Common myeloid progenitor, CD34-positive (primary cell): ENCODE data around the gene SLC23A3.

Experiments used
- CTCF ChIA-PET: fragments of 350-600 bp; sonication (Branson Sonifier 250); formaldehyde crosslinking; loops from one replicate; lab custom pipeline; 2021; ENCODE audit warnings: antibody characterized with exemption; lab: Charles Lee
- POLR2A ChIA-PET: fragments of 350-600 bp; sonication (Branson Sonifier 250); formaldehyde crosslinking; loops from one replicate; lab custom pipeline; 2021; ENCODE audit warnings: antibody characterized with exemption; lab: Charles Lee
- DNase-seq, 3 donors: peaks; one replicate each; pipeline versions ENCODE4 v3.0.0 to v3.0.0-alpha.2; 2013
- H3K27ac ChIP-seq, 2 experiments: 1 replicate in 1 of 2; 2 replicates in 1 of 2; pipeline ENCODE4 v1.7.0; 2013; ENCODE audit warnings: inconsistent platforms in 2 of 2, low read length in 2 of 2, mild to moderate bottlenecking in 2 of 2, low read depth in 1 of 2, moderate library complexity in 1 of 2; ENCODE audit not compliant: severe bottlenecking in 2 of 2, insufficient read depth in 1 of 2, poor library complexity in 1 of 2
- H3K27me3 ChIP-seq, 5 experiments: replicated peaks in 2 of 5; 1 replicate in 3 of 5; 2 replicates in 2 of 5; pipeline versions ENCODE4 v1.6.1 to v1.7.0; 2013; ENCODE audit warnings: low read length in 4 of 5, mild to moderate bottlenecking in 2 of 5, moderate library complexity in 2 of 5, inconsistent platforms in 1 of 5; ENCODE audit not compliant: insufficient read depth in 5 of 5, control insufficient read depth in 4 of 5
- H3K36me3 ChIP-seq, 4 experiments: 1 replicate in 2 of 4; 2 replicates in 2 of 4; pipeline versions ENCODE4 v1.6.1 to v1.7.0; 2013; ENCODE audit warnings: low read length in 3 of 4, control low read depth in 1 of 4, mild to moderate bottlenecking in 1 of 4; ENCODE audit not compliant: control insufficient read depth in 4 of 4, insufficient read depth in 4 of 4
- H3K4me1 ChIP-seq, 4 experiments: 1 replicate in 3 of 4; 2 replicates in 1 of 4; pipeline versions ENCODE4 v1.6.1 to v1.7.1; 2013; ENCODE audit warnings: low read length in 3 of 4, mild to moderate bottlenecking in 3 of 4, control low read depth in 1 of 4, inconsistent platforms in 1 of 4, moderate library complexity in 1 of 4; ENCODE audit not compliant: control insufficient read depth in 4 of 4, insufficient read depth in 4 of 4; ENCODE audit errors: control extremely low read depth in 1 of 4
- H3K4me3 ChIP-seq, 7 experiments: 1 replicate in 4 of 7; 2 replicates in 3 of 7; pipeline versions ENCODE4 v1.5.1 to v1.7.0; 2013; ENCODE audit warnings: mild to moderate bottlenecking in 7 of 7, low read length in 6 of 7, moderate library complexity in 6 of 7, inconsistent platforms in 2 of 7, low read depth in 2 of 7, control low read depth in 1 of 7; ENCODE audit not compliant: insufficient read depth in 4 of 7, control insufficient read depth in 1 of 7; ENCODE audit errors: extremely low read depth in 1 of 7
- H3K9me3 ChIP-seq, 5 experiments: 1 replicate in 4 of 5; 2 replicates in 1 of 5; pipeline versions ENCODE4 v1.6.1 to v1.7.1; 2013; ENCODE audit warnings: low read length in 4 of 5, mild to moderate bottlenecking in 2 of 5, inconsistent platforms in 1 of 5, low read depth in 1 of 5, moderate library complexity in 1 of 5; ENCODE audit not compliant: control insufficient read depth in 4 of 5, insufficient read depth in 2 of 5; ENCODE audit errors: control extremely low read depth in 1 of 5
- WGBS: methylation state at CpG from one replicate; pipeline ENCODE4 v1.1.5; 2013; ENCODE audit not compliant: insufficient coverage; 5-methylcytosine and 5-hydroxymethylcytosine counted together

Gene SLC23A3

DNA sequence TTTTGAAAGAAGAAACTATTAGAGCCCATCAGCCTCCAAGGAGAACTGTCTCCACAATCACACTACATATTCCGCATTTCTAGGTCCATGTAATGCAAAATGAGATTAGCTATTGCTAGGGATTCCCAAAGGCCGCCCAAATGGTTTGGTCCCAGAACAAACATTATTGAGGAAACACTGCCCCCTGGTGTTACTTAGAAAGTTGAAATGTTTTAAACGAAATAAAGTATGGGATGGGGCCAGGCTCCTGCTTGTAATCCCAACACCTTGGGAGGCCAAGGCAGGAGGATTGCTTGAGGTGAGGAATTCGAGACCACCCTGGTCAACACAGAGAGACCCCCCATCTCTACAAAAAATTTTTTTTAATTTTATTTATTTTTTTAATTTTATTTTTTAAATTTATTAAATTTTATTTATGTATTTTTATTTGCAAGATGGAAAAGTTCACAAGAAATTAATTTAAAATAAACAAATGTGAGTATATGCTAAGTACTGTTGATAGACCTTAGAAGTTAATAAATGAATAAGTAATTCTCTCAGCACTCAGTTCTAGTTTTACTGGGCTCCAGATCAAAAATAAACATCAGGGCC is 14.7 kb downstream of the SLC23A3 start:
- Histone ChIP-seq H3K4me1 (peaks cover 0 to 7% (median 6%) of the 10 kb centered on the region in 4 experiments), H3K9me3 (no peaks in the 10 kb centered on the region), H3K4me3 (no peak overlapping the region), H3K27ac (no peak overlapping the region), H3K27me3 (no peaks in the 10 kb centered on the region), H3K36me3 (peaks cover 6 to 31% (median 15%) of the 10 kb centered on the region in 4 experiments)
- peak; percentile 65 to 83 (median 74) for DNase-seq
- ChIA-PET CTCF (interaction anchor here (0.8 to 14.8 kb wide), 25 partner anchors 11 to 203 kb away, joined by 3 to 162 read pairs (median 8); partner anchors contain the start of genes CNPPD1, IHH and SLC23A3), POLR2A (no interaction called here)
- WGBS, result no CpG with 5 or more reads among the region's 4 CpGs

DNA sequence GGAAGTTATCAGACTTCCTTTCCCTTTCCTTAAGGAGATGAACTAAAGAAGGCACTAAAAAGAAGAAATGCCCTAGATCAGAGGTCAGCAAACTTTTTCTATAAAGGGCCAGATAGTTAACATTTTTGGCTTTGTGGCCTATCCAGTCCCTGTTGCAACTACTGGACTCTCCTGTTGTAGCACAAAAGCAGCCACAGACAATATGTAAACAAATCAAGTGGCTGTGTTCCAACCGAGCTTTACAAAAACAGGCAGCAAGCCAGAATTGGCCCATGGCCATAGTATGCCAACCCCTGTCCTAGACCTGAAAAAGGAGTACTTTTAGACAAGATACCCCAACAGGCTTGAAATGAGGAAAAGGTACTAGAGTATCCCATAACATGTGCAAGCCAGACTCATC is 20.2 kb downstream of the SLC23A3 start:
- ChIA-PET CTCF (interaction anchor here (0.7 to 14.8 kb wide), 4 partner anchors 9 to 121 kb away, joined by 3 to 162 read pairs (median 66); partner anchors contain the start of gene IHH), POLR2A (no interaction called here)
- Histone ChIP-seq H3K36me3 (peaks cover 15 to 45% (median 21%) of the 10 kb centered on the region in 4 experiments), H3K4me1 (no peaks in the 10 kb centered on the region), H3K27ac (no peak overlapping the region), H3K27me3 (no peaks in the 10 kb centered on the region), H3K9me3 (no peaks in the 10 kb centered on the region), H3K4me3 (no peak overlapping the region)
- 73% methylated on average over 1 of the region's 1 CpG for WGBS
- no peak for DNase-seq

DNA sequence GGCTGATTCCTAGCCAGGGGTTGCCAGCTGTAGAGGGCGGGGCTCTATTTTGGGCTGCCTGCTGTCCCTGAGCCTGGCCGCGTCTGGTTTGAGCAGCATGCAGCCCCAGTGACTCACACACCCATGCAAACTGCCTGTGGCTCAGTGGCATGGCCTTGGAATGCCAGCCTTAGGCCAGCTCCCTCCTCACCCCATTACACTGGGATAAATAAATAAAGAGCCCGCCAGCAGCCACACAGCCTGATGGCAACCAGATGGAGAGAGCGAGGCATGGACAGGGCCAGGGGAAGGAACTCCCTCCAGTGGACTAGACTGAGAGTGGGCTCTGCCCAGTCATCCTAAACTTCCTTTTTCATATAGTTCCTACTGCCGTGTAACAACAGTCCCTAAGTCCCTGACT is 27.5 kb downstream of the SLC23A3 start:
- ChIA-PET POLR2A (no interaction called here), CTCF (interaction anchor here (0.8 to 5.7 kb wide), 4 partner anchors 12 to 69 kb away, joined by 3 to 19 read pairs (median 4); no protein-coding TSS in a partner anchor)
- Histone ChIP-seq H3K9me3 (no peaks in the 10 kb centered on the region), H3K36me3 (peaks cover 16 to 62% (median 31%) of the 10 kb centered on the region in 4 experiments), H3K27ac (no peak overlapping the region), H3K4me1 (no peaks in the 10 kb centered on the region), H3K4me3 (no peak overlapping the region), H3K27me3 (no peaks in the 10 kb centered on the region)
- DNase-seq, result no peak
- WGBS, result 98% methylated on average over 4 of the region's 6 CpGs

DNA sequence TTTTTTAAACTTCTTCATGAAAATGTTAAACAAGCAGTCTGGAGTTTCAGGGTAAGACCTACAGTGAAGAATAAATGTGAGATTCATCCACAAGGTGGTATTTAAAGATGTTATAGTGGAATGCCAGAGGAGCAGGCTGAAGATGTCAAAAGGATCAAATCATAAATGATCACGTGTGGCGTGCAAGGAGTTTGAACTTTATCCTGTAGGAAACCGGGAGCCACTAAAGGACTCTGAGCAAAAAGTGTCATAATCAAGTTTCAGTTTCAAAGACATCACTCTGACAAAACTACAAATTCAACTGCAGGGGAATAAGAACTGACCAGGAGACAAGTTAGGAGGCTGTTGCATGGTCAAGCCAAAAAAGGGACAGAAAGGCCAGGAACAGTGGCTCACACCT is 29.1 kb downstream of the SLC23A3 start:
- H3K27ac ChIP-seq, result no peak overlapping the region
- CTCF ChIA-PET, result interaction anchor here (5.7 kb wide), 1 partner anchor 13 kb away, joined by 19 read pairs; no protein-coding TSS in a partner anchor
- H3K36me3 ChIP-seq, result peaks cover 6 to 47% (median 21%) of the 10 kb centered on the region in 4 experiments
- 100% methylated on average over 3 of the region's 3 CpGs for WGBS
- POLR2A ChIA-PET, result no interaction called here
- H3K27me3 ChIP-seq, result no peaks in the 10 kb centered on the region
- H3K4me3 ChIP-seq, result no peak overlapping the region
- DNase-seq, result no peak
- H3K9me3 ChIP-seq, result no peaks in the 10 kb centered on the region
- no peaks in the 10 kb centered on the region for H3K4me1 ChIP-seq

DNA sequence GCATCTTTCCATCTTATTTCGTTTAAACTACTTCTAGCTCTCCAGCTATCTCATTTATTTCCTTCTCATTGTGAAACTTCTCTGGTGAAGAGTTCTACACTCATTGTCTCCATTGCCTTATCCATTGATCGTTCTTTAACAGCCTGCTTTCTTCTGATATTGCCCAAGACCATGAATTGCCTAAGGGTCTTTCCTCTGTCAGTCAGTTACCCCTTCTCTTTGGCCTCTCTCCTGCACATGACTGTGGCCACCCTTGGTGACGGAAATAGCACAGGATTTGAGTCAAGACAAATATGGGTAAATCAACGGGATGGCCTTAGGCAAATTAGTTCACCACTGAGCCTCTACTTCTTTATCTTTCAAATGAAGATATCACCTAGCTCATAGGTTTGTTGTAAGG is 35.9 kb downstream of the SLC23A3 start:
- H3K36me3 ChIP-seq, result peaks cover 0 to 4% (median 1%) of the 10 kb centered on the region in 4 experiments
- H3K27ac ChIP-seq, result no peak overlapping the region
- POLR2A ChIA-PET, result interaction anchor here (0.7 kb wide), 1 partner anchor 662 kb away, joined by 3 read pairs; no protein-coding TSS in a partner anchor
- no peaks in the 10 kb centered on the region for H3K9me3 ChIP-seq
- 100% methylated on average over 2 of the region's 4 CpGs for WGBS
- no peak for DNase-seq
- CTCF ChIA-PET, result interaction anchor here (0.7 to 1.9 kb wide), 5 partner anchors 9 to 76 kb away, joined by 3 to 4 read pairs (median 3); no protein-coding TSS in a partner anchor
- no peaks in the 10 kb centered on the region for H3K27me3 ChIP-seq
- H3K4me3 ChIP-seq, result no peak overlapping the region
- no peaks in the 10 kb centered on the region for H3K4me1 ChIP-seq

DNA sequence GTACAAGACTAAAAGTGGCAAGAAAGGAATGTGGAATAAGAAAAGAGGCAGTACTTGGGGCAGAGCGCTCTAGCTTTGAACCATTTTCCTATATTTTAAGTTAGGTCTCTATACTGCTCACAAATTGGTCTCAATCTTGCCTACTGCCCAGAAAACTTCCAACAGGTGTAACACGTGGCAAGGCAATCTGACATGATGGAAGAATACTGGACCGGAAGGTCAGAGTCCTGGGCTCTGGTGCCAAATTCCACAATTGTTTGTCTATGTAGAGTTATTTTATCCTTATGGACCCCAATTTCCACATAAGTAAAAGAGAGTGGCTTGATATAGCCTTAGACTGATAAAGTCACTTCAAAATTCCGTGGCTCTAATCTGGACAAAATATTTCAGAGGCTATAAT is 38.1 kb downstream of the SLC23A3 start:
- no peaks in the 10 kb centered on the region for H3K27me3 ChIP-seq
- no peak overlapping the region for H3K27ac ChIP-seq
- no peak overlapping the region for H3K4me3 ChIP-seq
- DNase-seq, result no peak
- no peaks in the 10 kb centered on the region for H3K9me3 ChIP-seq
- POLR2A ChIA-PET, result no interaction called here
- peaks cover 0 to 2% (median 0%) of the 10 kb centered on the region in 4 experiments for H3K36me3 ChIP-seq
- CTCF ChIA-PET, result interaction anchor here (0.9 to 3.9 kb wide), 8 partner anchors 12 to 129 kb away, joined by 3 to 14 read pairs (median 8); no protein-coding TSS in a partner anchor
- peaks cover 0 to 8% (median 6%) of the 10 kb centered on the region in 4 experiments for H3K4me1 ChIP-seq
- WGBS, result 92% methylated on average over 2 of the region's 4 CpGs

DNA sequence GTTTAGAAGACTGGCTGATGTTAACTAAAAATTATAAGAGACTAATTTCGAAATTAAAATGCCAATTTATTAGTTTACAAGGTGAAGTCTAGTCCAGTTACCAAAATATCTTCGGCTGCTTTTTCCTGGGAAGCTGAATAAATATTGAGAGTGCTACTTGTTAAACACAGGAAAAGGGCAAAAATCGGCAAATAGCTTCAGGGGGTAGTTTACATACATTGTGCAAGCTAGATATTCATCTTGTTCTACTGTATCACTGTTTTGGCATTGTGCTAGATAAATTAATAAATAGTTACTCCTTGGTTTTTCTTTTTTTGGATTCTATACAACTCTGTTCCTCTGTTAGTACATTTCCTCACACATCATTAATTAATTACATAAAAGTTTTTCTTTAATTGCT is 38.5 kb downstream of the SLC23A3 start:
- ChIA-PET CTCF (interaction anchor here (0.9 to 3.9 kb wide), 6 partner anchors 12 to 129 kb away, joined by 3 to 14 read pairs (median 8); no protein-coding TSS in a partner anchor), POLR2A (no interaction called here)
- Histone ChIP-seq H3K9me3 (no peaks in the 10 kb centered on the region), H3K36me3 (peaks cover 0 to 2% (median 0%) of the 10 kb centered on the region in 4 experiments), H3K4me3 (no peak overlapping the region), H3K27ac (no peak overlapping the region), H3K27me3 (no peaks in the 10 kb centered on the region), H3K4me1 (peaks cover 0 to 8% (median 6%) of the 10 kb centered on the region in 4 experiments)
- WGBS, result 100% methylated on average over 2 of the region's 3 CpGs
- DNase-seq, result no peak
